GM08714 (cell line): ENCODE data around the gene POP7.
"Not testable (repeated sequence)": the region's sequence is repeated elsewhere in the genome, so short reads cannot be mapped to it uniquely, and the experiment has no call there.

Source experiments
- H3K4me3 ChIP-seq: fragments of 200-500 bp; sonication (Bioruptor generic); 2 replicates; pipeline ENCODE4 v1.5.1; 2014; ENCODE audit warnings: mild to moderate bottlenecking, low read length, inconsistent platforms
- ZNF274 ChIP-seq: IDR thresholded peaks from 2 replicates; pipeline ENCODE4 v1.6.1; 2012; ENCODE audit warnings: mild to moderate bottlenecking, low read depth, low read length

Gene POP7

GRCh38 chr7:100705753-100706671, at the start of gene POP7:
POP7 (plus strand) TSS chr7:100706121; CDS start chr7:100706831, 710 bp downstream.
- TF ChIP-seq ZNF274: no peak
- H3K4me3 ChIP-seq: peak within 1 kb of the TSS; percentile 84

DNA sequence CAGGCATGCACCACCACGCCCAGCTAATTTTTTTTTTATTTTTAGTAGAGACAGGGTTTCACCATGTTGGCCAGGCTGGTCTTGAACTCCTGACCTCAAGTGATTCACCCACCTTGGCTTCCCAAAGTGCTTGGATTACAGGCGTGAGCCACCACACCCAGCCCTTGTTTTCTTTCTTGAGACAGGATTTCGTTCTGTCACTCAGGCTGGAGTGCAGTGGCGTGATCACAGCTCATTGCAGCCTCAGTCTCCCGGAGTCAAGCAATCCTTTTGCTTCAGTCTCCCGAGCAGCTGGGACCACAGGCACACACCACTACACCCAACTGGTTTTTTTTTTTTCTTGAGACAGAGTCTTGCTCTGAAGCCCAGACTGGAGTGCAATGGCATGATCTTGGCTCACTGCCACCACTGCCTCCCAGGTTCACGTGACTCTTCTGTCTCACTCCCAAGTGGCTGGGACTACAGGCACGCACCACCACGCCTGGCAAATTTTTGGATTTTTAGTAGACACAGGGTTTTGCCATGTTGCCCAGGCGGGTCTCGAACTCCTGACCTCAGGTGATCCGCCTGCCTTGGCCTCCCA, 43.6 kb upstream of the POP7 start:
- not testable (repeated sequence) for H3K4me3 ChIP-seq

GRCh38 chr7:100665168-100665726, 40.7 kb upstream of the POP7 start:
- no peak for TF ChIP-seq ZNF274
- no peak overlapping the region for H3K4me3 ChIP-seq

GRCh38 chr7:100667331-100668068, 38.4 kb upstream of the POP7 start:
- H3K4me3 ChIP-seq: no peak overlapping the region
- TF ChIP-seq ZNF274: no peak

GRCh38 chr7:100668069-100668449, 37.9 kb upstream of the POP7 start:
- H3K4me3 ChIP-seq: no peak overlapping the region
- no peak for TF ChIP-seq ZNF274

DNA sequence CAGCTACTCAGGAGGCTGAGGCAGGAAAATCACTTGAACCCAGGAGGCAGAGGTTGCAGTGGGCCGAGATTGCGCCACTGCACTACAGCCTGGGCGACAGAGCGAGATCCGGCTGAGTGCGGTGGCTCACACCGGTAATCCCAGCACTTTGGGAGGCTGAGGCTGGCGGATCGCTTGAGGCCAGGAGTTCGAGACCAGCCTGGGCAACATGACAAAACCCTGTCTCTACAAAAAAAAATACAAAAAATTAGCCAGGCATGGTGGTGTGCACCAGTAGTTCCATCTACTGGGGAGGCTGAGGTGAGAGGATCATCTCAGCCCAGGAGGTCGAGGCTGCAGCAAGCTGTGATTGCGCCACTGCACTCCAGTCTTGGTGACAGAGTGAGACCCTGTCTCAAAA, 36.8 kb upstream of the POP7 start:
- H3K4me3 ChIP-seq: not testable (repeated sequence)

DNA sequence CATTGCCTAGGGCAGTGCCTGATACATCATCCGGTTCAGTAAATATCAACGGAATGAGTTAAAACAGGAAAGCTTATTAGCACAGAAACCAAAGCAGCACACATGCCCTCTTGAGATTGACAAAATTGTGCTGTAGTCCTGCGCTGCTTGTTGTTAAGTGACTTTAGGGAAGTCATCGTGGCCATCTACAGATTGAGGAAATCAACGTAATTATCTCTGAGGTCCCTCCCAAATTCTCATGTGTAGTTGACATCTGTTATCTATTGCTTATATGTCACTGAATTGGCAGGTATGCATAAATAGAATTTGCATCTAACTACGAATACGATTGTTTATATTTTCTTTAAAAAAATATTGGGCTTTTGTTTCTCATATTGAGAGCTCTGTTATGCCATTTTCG, 35.8 kb upstream of the POP7 start:
- no peak for TF ChIP-seq ZNF274
- no peak overlapping the region for H3K4me3 ChIP-seq

DNA sequence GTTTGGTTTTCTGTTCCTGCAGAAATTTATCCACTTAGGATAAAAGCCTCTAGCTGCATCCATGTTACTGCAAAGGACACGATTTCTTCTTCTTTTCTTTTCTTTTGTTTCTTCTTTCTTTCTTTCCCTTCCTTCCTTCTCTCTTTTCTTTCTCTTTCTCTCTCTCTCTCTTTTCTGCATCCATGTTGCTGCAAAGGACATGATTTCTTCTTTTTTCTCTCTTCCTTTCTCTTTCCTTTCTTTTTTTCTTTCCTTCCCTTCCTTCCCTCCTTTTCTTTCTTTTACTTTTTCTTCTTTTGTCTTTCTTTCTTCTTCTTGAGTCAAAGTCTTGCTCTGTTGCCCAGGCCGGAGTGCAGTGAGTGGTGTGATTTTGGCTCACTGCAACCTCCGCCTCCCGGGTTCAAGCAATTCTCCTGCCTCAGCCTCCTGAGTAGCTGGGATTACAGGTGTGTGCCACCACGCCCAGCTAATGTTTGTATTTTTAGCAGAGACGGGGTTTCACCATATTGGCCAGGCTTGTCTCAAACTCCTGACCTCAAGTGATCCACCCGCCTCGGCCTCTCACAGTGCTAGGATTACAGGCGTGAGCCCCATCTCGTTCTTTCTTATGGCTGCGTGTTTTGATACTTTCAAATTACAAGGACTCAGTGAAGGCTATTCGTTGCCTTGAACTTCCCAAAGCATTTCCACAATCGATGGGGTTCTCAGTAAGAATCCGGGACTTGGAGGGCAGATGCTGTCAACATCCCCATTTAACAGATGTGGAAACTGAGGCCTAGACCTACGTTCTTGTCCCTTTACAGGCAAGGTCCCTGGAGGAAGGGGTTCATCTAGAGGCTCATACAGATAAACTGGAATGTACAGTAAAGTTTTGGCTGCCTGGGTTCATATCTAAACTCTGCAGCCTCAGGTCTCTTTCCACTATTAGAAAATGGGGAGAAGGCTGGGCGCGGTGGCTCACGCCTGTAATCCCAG, 34.3 kb upstream of the POP7 start:
- no peak overlapping the region for H3K4me3 ChIP-seq
- TF ChIP-seq ZNF274: no peak

GRCh38 chr7:100673302-100673941, 32.5 kb upstream of the POP7 start, which contains the start of gene GNB2:
GNB2 (plus strand) TSS chr7:100673740; CDS start chr7:100676266, 2,526 bp downstream.
- TF ChIP-seq ZNF274: no peak
- peak within 1 kb of the TSS; percentile 96 for H3K4me3 ChIP-seq

DNA sequence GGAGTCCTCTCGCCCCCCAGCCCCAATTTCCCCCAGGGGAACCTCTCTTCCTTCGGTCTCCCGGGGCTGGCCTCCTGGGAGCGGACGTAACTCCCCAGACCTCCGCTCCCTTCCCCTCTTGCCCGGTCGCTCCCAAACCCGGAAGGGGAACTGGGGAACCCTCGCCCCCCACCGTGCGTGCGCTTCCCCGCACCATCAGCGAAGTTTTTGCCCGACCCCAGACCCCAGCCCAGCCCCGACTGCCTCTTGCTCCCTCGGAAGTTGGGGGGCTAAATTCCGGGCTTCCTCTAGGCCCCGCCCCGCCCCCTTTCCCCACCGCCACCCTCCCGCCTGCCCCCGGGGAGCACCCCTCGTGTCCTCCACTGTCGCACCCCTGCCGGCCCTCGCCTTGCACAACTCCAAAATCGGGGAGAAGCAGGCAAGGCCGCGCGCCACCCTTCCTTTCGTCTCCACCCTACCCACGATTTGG, 31.9 kb upstream of the POP7 start:
- peak overlapping the region; percentile 96 for H3K4me3 ChIP-seq
- TF ChIP-seq ZNF274: no peak

DNA sequence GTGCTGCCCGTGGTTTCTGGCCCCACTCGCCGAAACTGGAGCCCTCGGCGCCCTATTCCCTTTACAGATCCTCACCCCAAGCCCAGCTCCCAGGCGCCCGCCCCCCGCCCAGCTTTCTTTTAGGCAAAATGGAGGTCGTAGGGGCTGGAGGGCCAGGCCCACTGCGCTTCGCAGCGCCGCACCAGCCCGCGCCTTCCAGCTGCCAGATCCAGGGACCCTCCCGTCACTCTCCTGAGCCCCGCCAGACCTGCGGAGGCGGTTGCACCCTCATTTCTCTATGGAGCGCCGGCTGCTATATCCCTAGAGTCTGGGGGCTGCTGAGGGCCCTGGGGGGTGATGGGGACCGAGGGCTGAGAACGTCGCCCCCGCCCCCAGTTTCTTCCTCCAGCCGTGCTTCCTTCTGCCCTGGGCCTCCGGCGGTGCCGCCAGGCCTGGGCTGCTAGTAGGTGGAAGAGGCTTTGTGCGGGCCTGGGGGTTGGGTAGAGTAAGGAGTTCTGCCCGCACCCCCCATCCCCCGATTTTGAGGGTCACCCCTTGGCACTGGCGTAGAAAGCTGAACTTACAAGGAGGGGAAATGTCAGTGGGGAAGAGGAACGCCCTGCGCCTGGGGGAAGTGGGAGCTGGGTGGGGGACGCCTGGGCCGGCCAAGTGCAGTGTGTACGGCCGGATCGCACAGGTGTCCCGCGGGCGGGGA, 31.4 kb upstream of the POP7 start:
- peak overlapping the region; percentile 96 for H3K4me3 ChIP-seq
- no peak for TF ChIP-seq ZNF274

DNA sequence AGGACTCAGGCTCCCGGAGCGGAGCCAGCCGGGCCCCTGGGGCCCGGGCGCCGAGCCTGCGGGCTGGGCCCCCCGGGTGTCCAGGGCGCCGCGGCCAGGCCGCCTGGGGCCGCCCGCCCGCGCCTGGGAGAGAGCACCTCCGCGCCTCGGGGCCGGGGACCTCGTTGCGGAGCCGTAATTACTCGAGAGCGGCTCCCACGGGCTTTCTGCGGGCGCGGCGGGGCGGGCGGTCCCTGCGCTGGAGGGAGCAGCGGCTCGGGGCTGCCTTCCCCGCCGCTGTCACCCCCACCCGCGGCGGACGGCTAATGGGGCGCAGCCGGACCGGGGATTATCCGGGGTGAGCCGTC, 30.8 kb upstream of the POP7 start:
- H3K4me3 ChIP-seq: peak overlapping the region; percentile 96
- no peak for TF ChIP-seq ZNF274
